Adipocyte (in vitro differentiated cells): ENCODE data around the gene RPS6KA2.

Experiments used
- DNase-seq: peaks from one replicate; pipeline ENCODE4 v3.0.0-alpha.2; 2015; ENCODE audit warnings: low read depth
- H3K27me3 ChIP-seq: replicated peaks from 2 replicates; pipeline ENCODE4 v1.7.0; 2013; ENCODE audit warnings: mild to moderate bottlenecking, low read length, moderate library complexity; ENCODE audit not compliant: control insufficient read depth, insufficient read depth
- H3K36me3 ChIP-seq: 2 replicates; pipeline ENCODE4 v1.7.0; 2013; ENCODE audit warnings: low read length, mild to moderate bottlenecking, moderate library complexity; ENCODE audit not compliant: control insufficient read depth, insufficient read depth, severe bottlenecking
- H3K4me1 ChIP-seq: 2 replicates; pipeline ENCODE4 v1.7.0; 2013; ENCODE audit warnings: mild to moderate bottlenecking, low read length, moderate library complexity; ENCODE audit not compliant: control insufficient read depth, insufficient read depth
- H3K4me3 ChIP-seq: 2 replicates; pipeline ENCODE4 v1.7.0; 2013; ENCODE audit warnings: mild to moderate bottlenecking, low read length, moderate library complexity
- H3K9ac ChIP-seq: 2 replicates; pipeline ENCODE4 v1.7.0; 2013; ENCODE audit warnings: mild to moderate bottlenecking, low read length, moderate library complexity
- H3K9me3 ChIP-seq: 2 replicates; pipeline ENCODE4 v1.7.0; 2013; ENCODE audit warnings: mild to moderate bottlenecking, low read length, moderate library complexity; ENCODE audit not compliant: control insufficient read depth

RPS6KA2 gene

DNA sequence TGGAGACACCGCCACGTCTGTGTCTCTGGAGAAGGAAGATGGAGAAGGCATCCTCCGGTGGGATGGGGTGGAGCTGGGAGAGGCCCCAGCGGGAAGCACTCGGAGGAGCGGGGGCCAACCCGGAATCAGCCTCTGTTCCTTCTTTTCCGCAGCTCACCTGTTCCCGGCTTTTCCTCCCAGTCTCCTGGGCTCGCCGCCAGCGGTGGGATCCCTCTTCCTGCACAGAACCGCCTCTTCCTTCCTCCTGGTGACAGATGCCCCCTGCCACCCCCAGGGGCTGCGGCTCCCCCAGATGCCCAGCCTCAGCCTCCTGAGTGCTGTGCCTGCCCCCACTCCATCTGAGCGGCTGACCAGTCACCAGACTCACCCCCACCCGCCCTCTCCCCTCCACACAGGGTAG, 63.9 kb downstream of the RPS6KA2 start:
- no peak overlapping the region for H3K4me3 ChIP-seq
- H3K4me1 ChIP-seq: peaks cover 34% of the 10 kb centered on the region
- peaks cover 11% of the 10 kb centered on the region for H3K36me3 ChIP-seq
- DNase-seq: no peak
- peaks cover 7% of the 10 kb centered on the region for H3K9me3 ChIP-seq
- H3K9ac ChIP-seq: no peak overlapping the region
- H3K27me3 ChIP-seq: no peaks in the 10 kb centered on the region

DNA sequence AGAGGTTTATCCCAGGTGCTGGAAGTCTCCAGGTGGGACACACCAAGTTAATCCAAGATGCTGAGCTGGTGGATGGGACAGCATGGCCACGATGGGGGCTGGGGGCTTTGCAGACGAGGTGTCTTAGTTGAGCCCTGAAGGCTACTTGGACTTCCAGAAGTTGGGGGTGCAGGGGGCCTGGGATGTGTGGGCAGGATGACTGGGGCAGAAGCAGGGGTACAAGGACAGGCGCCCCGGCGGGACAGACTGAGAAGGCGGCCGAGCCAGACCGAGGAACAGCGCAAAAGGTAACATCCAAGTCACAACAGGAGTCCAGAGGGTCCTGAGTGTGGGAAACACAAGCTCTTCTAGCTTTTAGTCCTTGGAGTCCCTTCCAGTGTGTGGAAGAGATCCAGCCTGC, 64.3 kb downstream of the RPS6KA2 start:
- no peak for DNase-seq
- Histone ChIP-seq H3K27me3 (no peaks in the 10 kb centered on the region), H3K9ac (no peak overlapping the region), H3K4me3 (no peak overlapping the region), H3K4me1 (peaks cover 33% of the 10 kb centered on the region), H3K9me3 (peaks cover 7% of the 10 kb centered on the region), H3K36me3 (peaks cover 11% of the 10 kb centered on the region)

DNA sequence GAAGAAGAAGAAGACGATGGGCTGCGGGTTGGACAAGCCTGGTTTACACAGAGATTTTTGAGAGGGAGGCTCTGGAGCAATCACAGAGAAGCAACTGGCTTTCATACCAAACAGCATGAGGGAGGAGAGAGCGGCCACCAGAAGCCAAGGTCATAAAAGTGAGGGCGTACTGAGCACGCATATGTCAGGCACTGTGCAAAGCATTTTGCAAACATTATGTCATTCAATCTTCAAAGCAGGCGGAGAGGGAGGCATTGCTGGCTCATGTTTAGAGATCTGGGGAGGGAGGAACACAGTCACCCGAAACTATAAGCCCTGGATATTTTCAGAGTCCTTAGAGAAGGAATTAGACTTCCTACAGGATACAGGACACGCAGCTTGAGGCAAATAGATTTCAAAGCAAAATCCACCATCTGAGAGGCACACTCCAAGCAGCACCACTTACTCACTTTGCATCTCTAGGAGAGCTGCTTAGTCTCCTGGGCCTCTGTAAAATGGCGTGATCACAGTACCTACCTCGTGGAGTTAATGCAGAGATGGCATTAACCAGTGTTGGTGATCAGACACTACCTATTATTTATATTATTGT, 65.2 kb downstream of the RPS6KA2 start:
- Histone ChIP-seq H3K9ac (no peak overlapping the region), H3K9me3 (peaks cover 7% of the 10 kb centered on the region), H3K4me1 (peaks cover 24% of the 10 kb centered on the region), H3K27me3 (no peaks in the 10 kb centered on the region), H3K36me3 (peaks cover 11% of the 10 kb centered on the region), H3K4me3 (no peak overlapping the region)
- DNase-seq: no peak

DNA sequence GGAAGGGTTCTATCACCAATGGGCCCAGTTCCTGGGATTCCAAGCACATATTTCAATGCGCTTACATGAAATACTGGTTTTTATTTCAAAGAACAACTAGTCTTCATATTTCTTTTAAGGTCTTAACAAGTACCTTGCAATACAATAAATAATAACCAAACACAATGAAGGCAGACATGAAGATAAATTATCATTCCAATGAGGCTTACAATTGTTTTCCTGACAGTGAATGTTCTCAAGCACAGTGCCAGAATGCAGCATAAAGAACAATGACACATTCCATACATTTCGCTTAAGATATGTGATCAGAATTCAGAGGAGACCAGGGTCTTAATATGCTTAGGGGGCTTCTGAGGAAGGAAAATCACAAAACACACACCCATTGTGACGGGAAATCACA, 66.8 kb downstream of the RPS6KA2 start:
- peaks cover 7% of the 10 kb centered on the region for H3K9me3 ChIP-seq
- peaks cover 19% of the 10 kb centered on the region for H3K4me1 ChIP-seq
- H3K27me3 ChIP-seq: no peaks in the 10 kb centered on the region
- peaks cover 11% of the 10 kb centered on the region for H3K36me3 ChIP-seq
- H3K9ac ChIP-seq: no peak overlapping the region
- DNase-seq: no peak
- no peak overlapping the region for H3K4me3 ChIP-seq

DNA sequence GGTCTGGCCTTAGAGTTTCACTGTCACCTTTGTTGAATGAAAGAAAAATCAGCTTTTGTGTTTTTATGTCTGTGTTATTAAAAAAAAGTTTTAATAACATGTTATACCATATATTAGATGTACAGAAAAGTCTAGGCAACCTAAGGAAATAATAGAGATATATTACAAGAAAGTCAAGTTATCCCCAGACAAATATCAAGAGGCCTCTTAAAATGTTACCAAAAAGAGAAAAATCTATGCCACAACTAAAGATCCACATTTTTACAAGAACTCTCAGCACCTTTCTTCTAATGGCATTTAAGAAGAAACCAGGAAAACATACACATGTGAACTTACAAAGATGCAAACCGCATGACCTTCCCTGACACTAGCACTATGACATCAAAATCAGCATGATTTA, 67.4 kb downstream of the RPS6KA2 start:
- Histone ChIP-seq H3K27me3 (no peaks in the 10 kb centered on the region), H3K4me3 (no peak overlapping the region), H3K9ac (no peak overlapping the region), H3K9me3 (peaks cover 7% of the 10 kb centered on the region), H3K4me1 (peaks cover 15% of the 10 kb centered on the region), H3K36me3 (peaks cover 11% of the 10 kb centered on the region)
- no peak for DNase-seq

DNA sequence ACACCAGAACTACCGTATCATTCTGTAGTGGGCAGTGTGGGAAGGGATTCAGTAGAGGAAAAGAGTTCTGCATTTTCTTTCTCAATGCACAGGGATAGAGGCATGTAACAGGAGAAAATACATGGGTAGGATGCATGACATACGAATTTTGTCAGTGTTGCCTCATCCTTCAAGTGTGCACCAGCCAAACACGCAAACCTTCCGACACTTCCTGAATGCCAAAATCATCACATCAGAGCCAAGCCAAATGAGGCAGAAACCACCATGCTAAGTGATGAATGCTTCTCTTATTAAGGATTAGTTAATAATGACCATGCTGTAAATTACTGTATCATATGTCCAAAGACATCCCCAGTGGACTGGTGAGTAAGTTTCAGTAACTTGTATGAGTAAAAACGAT, 67.8 kb downstream of the RPS6KA2 start:
- H3K9ac ChIP-seq: no peak overlapping the region
- H3K4me1 ChIP-seq: peaks cover 17% of the 10 kb centered on the region
- no peak for DNase-seq
- peaks cover 11% of the 10 kb centered on the region for H3K36me3 ChIP-seq
- no peak overlapping the region for H3K4me3 ChIP-seq
- H3K9me3 ChIP-seq: peaks cover 7% of the 10 kb centered on the region
- H3K27me3 ChIP-seq: no peaks in the 10 kb centered on the region

DNA sequence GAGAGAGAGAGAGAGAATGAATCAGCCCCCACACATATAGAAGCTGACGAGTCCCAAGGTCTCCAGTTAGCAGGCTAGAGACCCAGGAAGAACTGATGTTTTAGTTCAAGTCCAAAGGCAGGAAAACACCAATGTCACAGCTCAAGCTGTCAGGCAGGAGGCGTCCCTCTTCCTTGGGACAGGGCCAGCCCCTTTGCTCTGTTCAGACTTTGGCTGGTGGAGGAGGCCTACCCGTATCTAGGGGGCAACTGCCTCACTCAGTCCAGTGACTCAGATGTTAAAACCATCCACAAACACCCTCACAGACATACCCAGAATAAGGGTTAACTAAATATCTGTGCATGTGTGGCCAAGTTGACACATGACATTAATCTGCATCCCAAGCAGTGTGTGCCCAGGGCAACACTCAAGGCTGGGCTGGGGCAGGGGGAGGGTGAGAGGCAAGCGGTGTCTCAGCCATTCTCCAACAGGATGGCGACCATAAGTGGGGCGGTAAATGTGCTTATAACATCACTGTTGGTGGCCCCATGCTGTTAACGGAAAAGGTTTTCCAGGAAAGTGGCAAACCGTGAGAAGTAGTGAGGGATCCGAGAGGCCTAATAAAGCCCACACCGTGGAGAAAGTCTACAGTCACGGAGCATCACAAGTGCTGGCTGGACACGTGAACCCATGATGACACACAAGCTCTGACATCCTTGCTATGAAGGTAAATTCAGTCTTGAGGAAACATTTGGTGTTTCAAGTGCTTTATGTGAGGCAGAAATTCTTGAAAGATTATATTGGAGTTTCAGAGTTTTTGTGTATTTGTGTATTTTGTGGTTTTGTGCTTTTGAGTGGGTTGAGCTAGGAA, 68.7 kb downstream of the RPS6KA2 start:
- no peak for DNase-seq
- no peak overlapping the region for H3K9ac ChIP-seq
- H3K36me3 ChIP-seq: peaks cover 6% of the 10 kb centered on the region
- H3K27me3 ChIP-seq: no peaks in the 10 kb centered on the region
- H3K4me1 ChIP-seq: peaks cover 26% of the 10 kb centered on the region
- peaks cover 7% of the 10 kb centered on the region for H3K9me3 ChIP-seq
- H3K4me3 ChIP-seq: no peak overlapping the region

DNA sequence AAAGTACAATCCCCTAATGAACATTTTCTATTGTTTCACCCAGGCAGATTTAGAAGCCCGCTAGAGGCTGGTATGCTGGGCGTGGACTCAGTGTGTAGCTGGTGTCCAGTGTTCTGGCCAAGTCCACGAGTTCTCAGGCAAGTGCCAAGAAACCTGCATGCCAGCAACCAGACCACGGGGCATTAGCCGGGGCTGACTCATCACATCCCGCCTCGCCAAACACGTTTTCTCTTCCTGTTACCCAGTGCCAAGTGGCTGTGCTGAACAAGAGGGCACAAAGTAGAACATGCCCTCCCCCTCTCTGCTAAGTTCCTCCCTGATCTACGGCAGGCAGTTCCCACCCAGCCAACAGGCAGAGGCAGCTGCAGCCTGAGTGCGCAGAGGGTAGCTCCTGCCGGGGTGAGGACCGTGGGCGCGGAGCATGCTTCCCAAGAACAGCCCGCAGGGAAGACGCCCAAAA, 70.2 kb downstream of the RPS6KA2 start:
- no peak overlapping the region for H3K4me3 ChIP-seq
- H3K9ac ChIP-seq: no peak overlapping the region
- no peaks in the 10 kb centered on the region for H3K27me3 ChIP-seq
- H3K4me1 ChIP-seq: peaks cover 29% of the 10 kb centered on the region
- peak; percentile 49 for DNase-seq
- no peaks in the 10 kb centered on the region for H3K36me3 ChIP-seq
- H3K9me3 ChIP-seq: peaks cover 7% of the 10 kb centered on the region

DNA sequence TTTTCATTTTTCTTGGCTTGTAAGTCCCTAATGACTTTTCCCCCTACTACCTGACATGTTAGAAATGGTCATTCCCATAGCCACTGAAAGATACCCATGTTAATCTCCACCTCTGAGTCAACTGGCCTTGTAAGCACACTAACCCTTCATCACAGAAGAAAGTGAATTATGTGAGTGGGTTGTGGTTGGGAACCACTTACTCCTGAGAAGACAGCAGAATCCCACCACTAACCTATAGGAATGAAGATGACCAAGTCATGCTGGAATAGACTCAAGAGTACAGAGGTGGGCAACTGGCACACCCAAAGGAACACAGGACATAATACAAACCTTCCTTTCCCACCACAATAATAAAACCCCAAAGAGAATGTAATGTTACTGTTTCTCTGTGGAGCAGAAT, 70.7 kb downstream of the RPS6KA2 start:
- DNase-seq: no peak
- Histone ChIP-seq H3K36me3 (no peaks in the 10 kb centered on the region), H3K4me3 (no peak overlapping the region), H3K9ac (no peak overlapping the region), H3K4me1 (peaks cover 24% of the 10 kb centered on the region), H3K9me3 (peaks cover 7% of the 10 kb centered on the region), H3K27me3 (no peaks in the 10 kb centered on the region)

DNA sequence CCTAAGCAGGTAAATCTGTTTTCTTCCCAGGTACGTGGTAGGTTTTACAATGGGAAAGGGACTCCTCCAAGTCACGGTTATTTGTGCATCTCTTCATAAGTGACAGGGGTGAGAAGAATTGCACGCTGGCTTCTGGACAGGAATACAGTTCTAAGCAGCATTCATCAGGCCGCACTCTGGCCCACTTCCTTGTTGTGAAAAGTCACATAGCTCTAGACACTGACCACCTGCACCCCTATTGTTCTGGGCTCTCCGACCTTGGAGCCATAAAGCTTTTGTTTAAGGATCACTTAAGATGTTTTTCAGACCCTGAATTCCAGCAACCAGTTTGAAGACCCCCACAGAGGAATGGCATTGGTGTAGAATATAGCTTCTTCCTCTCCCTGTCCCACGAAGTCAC, 72.0 kb downstream of the RPS6KA2 start:
- peaks cover 6% of the 10 kb centered on the region for H3K9me3 ChIP-seq
- no peaks in the 10 kb centered on the region for H3K27me3 ChIP-seq
- no peak for DNase-seq
- no peak overlapping the region for H3K9ac ChIP-seq
- no peak overlapping the region for H3K4me3 ChIP-seq
- H3K4me1 ChIP-seq: peaks cover 20% of the 10 kb centered on the region
- no peaks in the 10 kb centered on the region for H3K36me3 ChIP-seq

DNA sequence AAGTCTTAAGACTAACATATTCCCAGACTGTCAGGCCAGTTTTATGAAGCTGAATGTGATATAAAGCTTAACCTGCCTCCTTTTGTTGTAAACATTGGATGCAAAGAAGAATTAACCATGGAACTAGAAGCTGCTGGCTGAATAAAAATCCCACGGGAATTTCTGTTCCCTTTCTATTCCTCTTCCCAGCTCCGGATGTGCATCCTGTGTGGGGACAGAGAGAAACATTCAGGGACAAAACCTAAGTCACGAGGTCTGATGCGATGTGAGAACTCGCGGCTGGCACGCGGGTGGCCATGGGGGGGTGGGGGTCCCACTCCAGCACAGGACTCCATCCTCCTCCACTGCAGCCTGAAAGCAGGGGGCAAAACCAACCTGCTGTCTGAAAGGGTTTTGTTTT, 72.7 kb downstream of the RPS6KA2 start:
- Histone ChIP-seq H3K4me3 (peak overlapping the region; percentile 49), H3K36me3 (peaks cover 3% of the 10 kb centered on the region), H3K9ac (no peak overlapping the region), H3K27me3 (no peaks in the 10 kb centered on the region), H3K9me3 (no peaks in the 10 kb centered on the region), H3K4me1 (peaks cover 20% of the 10 kb centered on the region)
- no peak for DNase-seq
